Measurements from ENCODE around the gene METTL9.
"Not testable (repeated sequence)": the region's sequence is repeated elsewhere in the genome, so short reads cannot be mapped to it uniquely, and the experiment has no call there.

Gene METTL9

DNA sequence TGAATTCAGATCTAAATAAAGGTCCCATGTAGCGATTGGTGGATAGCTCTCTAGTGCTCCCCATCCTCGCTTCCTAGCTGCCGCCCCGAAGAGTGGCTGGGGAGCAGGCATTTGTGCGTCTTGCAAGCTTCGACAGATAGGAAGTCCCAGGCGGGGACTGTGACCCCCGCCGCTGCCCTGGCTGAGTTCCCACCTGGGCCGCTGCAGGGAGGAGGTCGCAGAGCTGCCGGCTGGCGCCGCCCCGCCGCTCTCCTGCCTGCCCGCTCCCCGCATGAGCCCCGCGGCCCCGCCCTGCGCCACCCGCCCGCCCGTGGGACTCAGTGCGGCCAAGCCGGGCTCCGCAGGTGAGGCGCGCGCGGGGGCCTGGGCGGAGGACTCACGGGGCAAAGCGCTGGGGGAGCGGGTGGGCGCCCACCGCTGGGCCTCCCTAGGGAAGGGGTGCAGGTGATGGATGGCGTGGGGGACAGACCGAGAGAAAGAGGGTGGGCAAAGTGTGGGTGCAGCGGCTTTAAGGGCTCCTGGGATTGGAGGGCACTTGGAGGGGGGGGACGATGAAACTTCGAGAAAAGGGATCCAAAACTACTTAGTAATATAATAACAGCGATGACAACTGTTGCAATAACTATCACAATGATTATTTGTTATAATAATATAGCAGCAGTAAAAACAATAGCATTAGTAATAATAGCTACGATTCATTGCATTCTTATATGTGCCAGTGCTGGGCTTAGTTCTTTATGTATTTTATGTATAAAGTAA lies 64.7 kb downstream of the METTL9 start, which contains the start of gene OTOA:
Gene OTOA, plus strand, starts transcription at position 80 of the 759 bp plus-strand sequence. CDS start 14,547 bp downstream, outside the sequence.
- Histone ChIP-seq H3K4me3 (peak within 1 kb of the TSS in 1 of 2 donors; percentile 33), H3K27ac (no peak within 1 kb of the TSS)
- intact Hi-C loops (cut with DNase I; ENCODE audit: low total_unique reads) = no loop called here

DNA sequence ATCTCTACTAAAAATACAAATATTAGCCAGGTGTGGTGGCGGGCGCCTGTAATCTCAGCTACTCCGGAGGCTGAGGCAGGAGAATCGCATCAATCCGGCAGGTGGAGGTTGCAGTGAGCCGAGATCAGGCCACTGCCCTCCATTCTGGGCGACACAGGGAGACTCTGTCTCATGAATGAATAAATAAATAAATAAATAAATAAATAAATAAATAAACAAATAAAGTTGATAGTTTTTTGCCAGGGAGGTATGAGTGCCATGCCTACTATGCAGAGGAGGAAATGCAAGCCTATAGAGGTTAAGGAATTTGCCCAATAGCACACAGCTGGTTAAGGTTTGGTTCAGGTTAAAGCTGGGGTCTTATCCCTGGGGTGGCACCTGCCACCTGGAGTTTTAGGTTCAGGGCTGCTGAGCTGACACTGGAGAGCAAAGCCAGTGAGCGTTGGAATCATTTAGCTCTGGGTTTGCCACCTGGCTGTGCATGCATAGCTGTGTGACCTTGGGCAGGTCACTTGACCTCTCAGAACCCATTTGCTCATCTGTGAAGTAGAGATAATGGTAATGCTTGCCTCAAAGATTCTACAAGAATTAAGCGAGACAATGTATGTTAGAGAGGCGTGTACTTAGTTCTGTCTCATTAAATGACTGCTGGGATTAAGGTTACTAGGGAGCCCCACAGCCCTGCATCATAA lies 65.6 kb downstream of the METTL9 start:
- no peaks in the 10 kb centered on the region for H3K9me3 ChIP-seq
- H3K4me1 ChIP-seq = peaks cover 0 to 7% (median 6%) of the 10 kb centered on the region in 4 donors
- H3K36me3 ChIP-seq = no peaks in the 10 kb centered on the region
- H3K27ac ChIP-seq = no peak overlapping the region
- H3K27me3 ChIP-seq = peaks cover 4 to 23% of the 10 kb centered on the region in 2 donors
- H3K4me3 ChIP-seq = no peak overlapping the region
- TF ChIP-seq, protein P1, sequence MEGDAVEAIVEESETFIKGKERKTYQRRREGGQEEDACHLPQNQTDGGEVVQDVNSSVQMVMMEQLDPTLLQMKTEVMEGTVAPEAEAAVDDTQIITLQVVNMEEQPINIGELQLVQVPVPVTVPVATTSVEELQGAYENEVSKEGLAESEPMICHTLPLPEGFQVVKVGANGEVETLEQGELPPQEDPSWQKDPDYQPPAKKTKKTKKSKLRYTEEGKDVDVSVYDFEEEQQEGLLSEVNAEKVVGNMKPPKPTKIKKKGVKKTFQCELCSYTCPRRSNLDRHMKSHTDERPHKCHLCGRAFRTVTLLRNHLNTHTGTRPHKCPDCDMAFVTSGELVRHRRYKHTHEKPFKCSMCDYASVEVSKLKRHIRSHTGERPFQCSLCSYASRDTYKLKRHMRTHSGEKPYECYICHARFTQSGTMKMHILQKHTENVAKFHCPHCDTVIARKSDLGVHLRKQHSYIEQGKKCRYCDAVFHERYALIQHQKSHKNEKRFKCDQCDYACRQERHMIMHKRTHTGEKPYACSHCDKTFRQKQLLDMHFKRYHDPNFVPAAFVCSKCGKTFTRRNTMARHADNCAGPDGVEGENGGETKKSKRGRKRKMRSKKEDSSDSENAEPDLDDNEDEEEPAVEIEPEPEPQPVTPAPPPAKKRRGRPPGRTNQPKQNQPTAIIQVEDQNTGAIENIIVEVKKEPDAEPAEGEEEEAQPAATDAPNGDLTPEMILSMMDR (IDR thresholded peaks at IDR 0.05) = no peak
- DNase-seq = no peak
- intact Hi-C loops (cut with DNase I; ENCODE audit: low total_unique reads) = no loop called here

More for the DNA sequence above, 64.7 kb downstream of the METTL9 start, which contains the start of gene OTOA:
- TF ChIP-seq, protein P1 (IDR thresholded peaks at IDR 0.05) = no peak
- peaks cover 4 to 23% of the 10 kb centered on the region in 2 donors for H3K27me3 ChIP-seq
- no peaks in the 10 kb centered on the region for H3K36me3 ChIP-seq
- no peaks in the 10 kb centered on the region for H3K9me3 ChIP-seq
- no peak for DNase-seq
- H3K4me1 ChIP-seq = peaks cover 0 to 7% (median 6%) of the 10 kb centered on the region in 4 donors

DNA sequence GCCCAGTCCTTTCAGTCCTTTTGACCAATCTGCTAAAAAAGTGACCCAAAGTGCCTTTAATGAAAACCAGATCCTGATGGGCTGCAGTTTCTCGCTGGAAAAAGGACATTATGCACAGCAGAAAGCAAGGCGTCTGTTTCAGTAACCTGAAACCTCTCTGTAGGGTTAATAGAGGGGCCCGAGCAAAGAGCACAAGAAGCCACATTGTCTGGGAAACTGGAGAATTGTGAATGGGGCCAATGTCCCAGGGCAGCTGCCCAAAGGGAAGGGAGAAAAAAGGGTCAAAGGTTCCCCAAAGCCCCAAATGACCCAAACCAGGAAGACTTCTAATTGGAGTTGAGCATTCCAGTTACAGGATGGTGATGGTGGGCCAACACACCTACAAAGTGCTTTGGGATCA lies 67.4 kb downstream of the METTL9 start:
- Histone ChIP-seq H3K36me3 (no peaks in the 10 kb centered on the region), H3K4me1 (peaks cover 0 to 7% (median 6%) of the 10 kb centered on the region in 4 donors), H3K4me3 (no peak overlapping the region), H3K27ac (no peak overlapping the region), H3K9me3 (no peaks in the 10 kb centered on the region), H3K27me3 (peaks cover 4 to 23% of the 10 kb centered on the region in 2 donors)
- TF ChIP-seq, protein P1 (IDR thresholded peaks at IDR 0.05) = no peak
- DNase-seq = no peak
- intact Hi-C loops (cut with DNase I; ENCODE audit: low total_unique reads) = no loop called here

DNA sequence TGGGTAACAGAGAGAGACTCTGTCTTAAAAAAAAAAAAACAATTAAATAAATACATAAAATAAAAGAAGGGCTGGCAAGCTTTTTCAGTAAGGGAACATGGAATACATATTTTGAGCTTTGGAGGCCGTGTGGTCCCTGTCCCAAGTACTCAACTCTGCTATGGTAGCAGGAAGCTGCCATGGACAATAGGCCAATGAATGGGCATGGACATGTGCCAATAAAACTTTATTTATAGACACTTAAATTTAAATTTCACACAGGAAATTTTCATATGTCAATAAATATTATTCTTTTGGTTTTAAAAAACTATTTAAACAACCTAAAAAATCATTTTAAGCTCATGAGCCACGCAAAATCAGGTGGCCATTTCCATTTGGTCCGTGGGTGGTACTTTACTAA lies 68.2 kb downstream of the METTL9 start:
- TF ChIP-seq, protein P1 (IDR thresholded peaks at IDR 0.05) = no peak
- peaks cover 4 to 23% of the 10 kb centered on the region in 2 donors for H3K27me3 ChIP-seq
- intact Hi-C loops (cut with DNase I; ENCODE audit: low total_unique reads) = no loop called here
- H3K4me1 ChIP-seq = peaks cover 0 to 7% (median 6%) of the 10 kb centered on the region in 4 donors
- no peak overlapping the region for H3K27ac ChIP-seq
- no peak overlapping the region for H3K4me3 ChIP-seq
- no peaks in the 10 kb centered on the region for H3K36me3 ChIP-seq
- DNase-seq = no peak
- H3K9me3 ChIP-seq = no peaks in the 10 kb centered on the region

DNA sequence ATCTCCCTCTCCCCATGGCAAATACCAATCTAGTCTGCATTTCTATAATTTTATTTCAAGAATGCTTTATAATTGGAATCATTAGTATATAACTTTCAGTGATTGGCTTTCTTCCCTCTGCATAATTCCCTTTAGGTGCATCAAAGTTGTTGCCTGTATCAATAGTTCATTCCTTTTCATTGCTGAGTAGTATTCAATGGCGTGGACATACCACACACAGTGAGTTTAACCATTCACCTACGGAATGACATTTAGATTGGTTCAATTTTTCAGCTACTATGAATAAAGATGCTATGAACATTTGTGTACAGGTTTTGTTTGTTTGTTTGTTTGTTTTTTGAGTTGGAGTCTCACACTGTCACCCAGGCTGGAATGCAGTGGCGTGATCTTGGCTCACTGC lies 74.1 kb downstream of the METTL9 start:
- Histone ChIP-seq H3K4me3 (no peak overlapping the region), H3K27ac (no peak overlapping the region), H3K4me1 (no peaks in the 10 kb centered on the region), H3K9me3 (no peaks in the 10 kb centered on the region), H3K27me3 (no peaks in the 10 kb centered on the region), H3K36me3 (no peaks in the 10 kb centered on the region)
- intact Hi-C loops (cut with DNase I; ENCODE audit: low total_unique reads) = no loop called here
- DNase-seq = no peak
- TF ChIP-seq, protein P1 (IDR thresholded peaks at IDR 0.05) = no peak

DNA sequence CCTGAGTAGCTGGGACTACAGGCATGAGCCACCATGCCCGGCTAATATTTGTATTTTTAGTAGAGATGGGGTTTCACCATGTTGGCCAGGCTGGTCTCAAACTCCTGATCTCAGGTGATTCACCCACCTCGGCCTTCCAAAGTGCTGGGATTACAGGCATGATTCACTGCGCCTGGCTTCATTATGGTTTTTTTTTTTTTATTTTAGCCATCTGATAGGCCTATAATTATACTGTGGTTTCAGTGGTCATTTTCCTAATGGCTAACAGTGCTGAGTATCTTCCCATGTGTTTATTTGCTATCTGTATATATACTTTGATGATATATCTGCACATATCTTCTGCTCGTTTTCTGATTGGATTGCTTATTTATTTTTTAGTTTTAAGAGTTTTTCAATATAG lies 75.1 kb downstream of the METTL9 start:
- H3K36me3 ChIP-seq; H3K27me3 ChIP-seq; H3K27ac ChIP-seq; H3K4me3 ChIP-seq; DNase-seq; intact Hi-C loops (cut with DNase I; ENCODE audit: low total_unique reads); H3K9me3 ChIP-seq; H3K4me1 ChIP-seq: not testable (repeated sequence)

DNA sequence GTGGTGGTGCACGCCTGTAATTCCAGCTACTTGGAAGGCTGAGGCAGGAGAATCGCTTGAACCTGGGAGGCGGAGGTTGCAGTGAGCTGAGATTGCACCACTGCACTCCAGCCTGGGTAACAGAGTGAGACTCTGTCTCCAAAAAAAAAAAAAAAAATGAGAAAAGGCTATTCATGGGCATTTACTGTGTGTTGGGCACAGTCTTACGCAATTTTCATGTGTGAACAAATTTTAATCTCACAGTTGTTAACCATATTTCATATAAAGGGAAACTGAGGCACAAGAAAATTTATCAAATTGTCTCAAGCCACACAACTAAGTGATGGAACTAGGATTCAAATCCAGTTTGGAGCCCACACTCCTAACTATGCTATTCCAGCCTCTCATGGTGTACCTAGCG lies 81.3 kb downstream of the METTL9 start:
- H3K4me1 ChIP-seq; DNase-seq; intact Hi-C loops (cut with DNase I; ENCODE audit: low total_unique reads); H3K27me3 ChIP-seq; H3K36me3 ChIP-seq; H3K27ac ChIP-seq; H3K4me3 ChIP-seq; H3K9me3 ChIP-seq: not testable (repeated sequence)

Data from tibial artery (tissue), 4 donors.